LoVo (cell line): ENCODE measurements around the gene GOLGA8H.
"Not testable (repeated sequence)": the region's sequence is repeated elsewhere in the genome, so short reads cannot be mapped to it uniquely, and the experiment has no call there.

Experiments used
- DNase-seq: peaks from one replicate; pipeline ENCODE4 v3.0.0-alpha.2; 2016; ENCODE audit warnings: low spot score

GOLGA8H gene

GRCh38 chr15:30603796-30604195 lies at the start of gene GOLGA8H:
GOLGA8H (plus strand) TSS chr15:30604028; CDS start chr15:30604126, 98 bp downstream.
- not testable (repeated sequence) for DNase-seq

- DNase-seq, result peak; percentile 0
Measured at GRCh38 chr15:30566949-30567348, 36.9 kb upstream of the GOLGA8H start.

- DNase-seq, result not testable (repeated sequence)
Measured at GRCh38 chr15:30573012-30573491, 30.8 kb upstream of the GOLGA8H start.

GRCh38 chr15:30579394-30579970 lies 24.3 kb upstream of the GOLGA8H start:
- DNase-seq, result not testable (repeated sequence)

GRCh38 chr15:30580716-30581115 lies 23.1 kb upstream of the GOLGA8H start:
- not testable (repeated sequence) for DNase-seq

- not testable (repeated sequence) for DNase-seq
Measured at GRCh38 chr15:30598953-30599352, 4.9 kb upstream of the GOLGA8H start.

GRCh38 chr15:30612271-30612670 lies 8.4 kb downstream of the GOLGA8H start:
- not testable (repeated sequence) for DNase-seq

GRCh38 chr15:30621342-30621741 lies 17.5 kb downstream of the GOLGA8H start:
- DNase-seq, result not testable (repeated sequence)

GRCh38 chr15:30625436-30626193 lies 21.8 kb downstream of the GOLGA8H start, which contains the start of gene ARHGAP11B:
ARHGAP11B (plus strand) TSS chr15:30626128.
- peak; percentile 92 for DNase-seq

GRCh38 chr15:30626194-30626565 lies 22.4 kb downstream of the GOLGA8H start:
- DNase-seq, result not testable (repeated sequence)

GRCh38 chr15:30626632-30627031 lies 22.8 kb downstream of the GOLGA8H start:
- DNase-seq, result not testable (repeated sequence)

GRCh38 chr15:30650012-30650929 lies 46.4 kb downstream of the GOLGA8H start:
- DNase-seq, result no peak

GRCh38 chr15:30661154-30661553 lies 57.3 kb downstream of the GOLGA8H start:
- DNase-seq, result not testable (repeated sequence)
